Measurements from ENCODE around the gene FOXA3. TPM values are rescaled to one million over a fixed set of nuclear protein-coding genes. Genes with fewer than 3 reads are reported as not detected.

Gene FOXA3
- total RNA-seq, 1 experiment from 2014 or later: 5.8 TPM

DNA sequence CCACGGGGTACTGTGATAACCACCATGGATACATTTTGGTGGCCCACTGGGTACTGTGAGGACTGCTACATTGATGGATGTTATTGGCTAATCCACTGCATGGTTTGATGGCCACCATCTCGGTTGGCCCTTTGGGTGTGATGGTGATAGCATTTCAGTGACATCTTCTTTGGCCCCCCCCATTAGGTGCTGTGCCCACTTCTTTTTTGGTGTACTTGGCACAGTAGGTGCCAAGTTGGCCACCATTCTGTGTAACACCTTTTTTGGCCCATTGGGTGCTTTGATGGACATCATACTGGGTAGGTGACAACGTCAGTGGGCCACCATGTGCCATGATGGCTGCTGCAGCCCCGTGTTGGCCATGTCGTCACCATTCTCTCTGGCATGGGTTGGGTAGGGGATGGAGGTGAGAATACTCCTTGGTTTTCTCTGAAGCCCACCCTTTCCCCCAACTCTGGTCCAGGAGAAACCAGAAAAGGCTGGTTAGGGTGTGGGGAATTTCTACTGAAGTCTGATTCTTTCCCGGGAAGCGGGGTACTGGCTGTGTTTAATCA, 9.2 kb downstream of the FOXA3 start:
- Histone ChIP-seq H3K79me2 (ENCODE audit: insufficient read depth, low read length) (no peaks in the 10 kb centered on the region), H3K36me3 (ENCODE audit: control insufficient read depth in 1 of 2, insufficient read depth in 2 of 2, low read length in 2 of 2) (no peaks in the 10 kb centered on the region; a peak in 1 of 4 replicates), H3K4me2 (ENCODE audit: low read length) (no peak overlapping the region), H3K27ac (ENCODE audit: low read depth, low read length) (no peak overlapping the region), H3K4me1 (ENCODE audit: control insufficient read depth in 1 of 2, insufficient read depth in 2 of 2, low read length in 2 of 2) (peaks cover 4 to 17% of the 10 kb centered on the region in 2 experiments; a peak in 3 of 4 replicates), H3K27me3 (ENCODE audit: insufficient read depth, low read length) (no peaks in the 10 kb centered on the region), H4K20me1 (ENCODE audit: insufficient read depth) (no peaks in the 10 kb centered on the region), H3K4me3 (replicated peaks in 1 of 2; ENCODE audit: low read depth in 1 of 2, low read length in 2 of 2) (no peak overlapping the region), H3K9ac (ENCODE audit: low read length) (no peak overlapping the region), H2AFZ (ENCODE audit: low read depth, low read length, poor library complexity, severe bottlenecking) (no peak overlapping the region), H3K9me3 (ENCODE audit: control insufficient read depth in 1 of 2, insufficient read depth in 1 of 2, low read depth in 1 of 2, low read length in 2 of 2) (no peaks in the 10 kb centered on the region), H3K9me2 (ENCODE audit: insufficient read depth) (no peaks in the 10 kb centered on the region)
- DNase-seq (ENCODE audit: low read depth, low spot score) (no peak), ATAC-seq (no peak)
- POLR2A ChIA-PET: interaction anchor here (0.9 kb wide), 1 partner anchor 9 kb away, joined by 4 read pairs; the partner anchor contains the start of genes FOXA3 and SYMPK
- TF ChIP-seq, protein P1, sequence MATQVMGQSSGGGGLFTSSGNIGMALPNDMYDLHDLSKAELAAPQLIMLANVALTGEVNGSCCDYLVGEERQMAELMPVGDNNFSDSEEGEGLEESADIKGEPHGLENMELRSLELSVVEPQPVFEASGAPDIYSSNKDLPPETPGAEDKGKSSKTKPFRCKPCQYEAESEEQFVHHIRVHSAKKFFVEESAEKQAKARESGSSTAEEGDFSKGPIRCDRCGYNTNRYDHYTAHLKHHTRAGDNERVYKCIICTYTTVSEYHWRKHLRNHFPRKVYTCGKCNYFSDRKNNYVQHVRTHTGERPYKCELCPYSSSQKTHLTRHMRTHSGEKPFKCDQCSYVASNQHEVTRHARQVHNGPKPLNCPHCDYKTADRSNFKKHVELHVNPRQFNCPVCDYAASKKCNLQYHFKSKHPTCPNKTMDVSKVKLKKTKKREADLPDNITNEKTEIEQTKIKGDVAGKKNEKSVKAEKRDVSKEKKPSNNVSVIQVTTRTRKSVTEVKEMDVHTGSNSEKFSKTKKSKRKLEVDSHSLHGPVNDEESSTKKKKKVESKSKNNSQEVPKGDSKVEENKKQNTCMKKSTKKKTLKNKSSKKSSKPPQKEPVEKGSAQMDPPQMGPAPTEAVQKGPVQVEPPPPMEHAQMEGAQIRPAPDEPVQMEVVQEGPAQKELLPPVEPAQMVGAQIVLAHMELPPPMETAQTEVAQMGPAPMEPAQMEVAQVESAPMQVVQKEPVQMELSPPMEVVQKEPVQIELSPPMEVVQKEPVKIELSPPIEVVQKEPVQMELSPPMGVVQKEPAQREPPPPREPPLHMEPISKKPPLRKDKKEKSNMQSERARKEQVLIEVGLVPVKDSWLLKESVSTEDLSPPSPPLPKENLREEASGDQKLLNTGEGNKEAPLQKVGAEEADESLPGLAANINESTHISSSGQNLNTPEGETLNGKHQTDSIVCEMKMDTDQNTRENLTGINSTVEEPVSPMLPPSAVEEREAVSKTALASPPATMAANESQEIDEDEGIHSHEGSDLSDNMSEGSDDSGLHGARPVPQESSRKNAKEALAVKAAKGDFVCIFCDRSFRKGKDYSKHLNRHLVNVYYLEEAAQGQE (IDR thresholded peaks at IDR 0.05; ENCODE audit: low read depth): no peak
- TF ChIP-seq FOSL1 (IDR thresholded peaks at IDR 0.05; ENCODE audit: low read depth) (no peak), EGR1 (IDR thresholded peaks at IDR 0.05; ENCODE audit: low read depth) (no peak), POLR2A (IDR thresholded peaks at IDR 0.05; ENCODE audit: borderline replicate concordance, extremely low read depth, insufficient read depth, insufficient read length) (no peak), SIN3A (IDR thresholded peaks at IDR 0.05; ENCODE audit: low read depth) (no peak), ELF1 (IDR thresholded peaks at IDR 0.05; ENCODE audit: borderline replicate concordance, low read depth) (no peak)
- no TSS peak for BruUV-seq (replicated peaks)
- RAD21 ChIA-PET (ENCODE audit: low non-redundant PET in 1 of 2, low total read pairs in 2 of 2, uncharacterized antibody in 2 of 2, unreplicated experiment in 2 of 2): no interaction called here
- CTCF ChIA-PET: no interaction called here
- intact Hi-C loops (cut with micrococcal nuclease): no loop called here

DNA sequence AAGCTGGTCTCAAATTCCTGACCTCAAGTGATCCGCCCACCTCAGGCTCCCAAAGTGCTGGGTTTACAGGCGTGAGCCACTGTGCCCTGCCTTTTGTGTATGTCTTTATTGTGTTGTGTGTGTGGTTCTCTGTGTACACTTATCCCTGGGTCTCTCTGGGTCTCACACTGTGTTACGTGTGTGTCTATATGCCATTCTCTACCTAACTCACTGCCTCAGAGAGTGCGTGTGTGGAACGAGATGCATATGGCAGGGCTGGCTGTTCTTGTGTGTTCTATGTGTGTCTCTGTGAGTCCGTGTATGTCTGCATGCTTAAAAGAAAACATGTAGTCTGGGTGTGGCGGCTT, 10.5 kb downstream of the FOXA3 start:
- RAD21 ChIA-PET (ENCODE audit: low non-redundant PET in 1 of 2, low total read pairs in 2 of 2, uncharacterized antibody in 2 of 2, unreplicated experiment in 2 of 2): no interaction called here
- CTCF ChIA-PET: no interaction called here
- TF ChIP-seq ZBTB33 (IDR thresholded peaks at IDR 0.05; ENCODE audit: extremely low read depth, insufficient replicate concordance, low read length) (no peak), POLR2AphosphoS5 (IDR thresholded peaks at IDR 0.05; ENCODE audit: low read depth, low read length) (no peak)
- Histone ChIP-seq H3K36me3 (ENCODE audit: control insufficient read depth in 1 of 2, insufficient read depth in 2 of 2, low read length in 2 of 2) (no peaks in the 10 kb centered on the region; a peak in 1 of 4 replicates), H3K4me1 (ENCODE audit: control insufficient read depth in 1 of 2, insufficient read depth in 2 of 2, low read length in 2 of 2) (peaks cover 6 to 23% of the 10 kb centered on the region in 2 experiments; a peak in 3 of 4 replicates), H3K9me2 (ENCODE audit: insufficient read depth) (no peaks in the 10 kb centered on the region), H3K9ac (ENCODE audit: low read length) (no peak overlapping the region), H3K9me3 (ENCODE audit: control insufficient read depth in 1 of 2, insufficient read depth in 1 of 2, low read depth in 1 of 2, low read length in 2 of 2) (no peaks in the 10 kb centered on the region), H3K79me2 (ENCODE audit: insufficient read depth, low read length) (no peaks in the 10 kb centered on the region), H3K27ac (ENCODE audit: low read depth, low read length) (no peak overlapping the region), H3K27me3 (ENCODE audit: insufficient read depth, low read length) (no peaks in the 10 kb centered on the region), H3K4me3 (replicated peaks in 1 of 2; ENCODE audit: low read depth in 1 of 2, low read length in 2 of 2) (no peak overlapping the region), H4K20me1 (ENCODE audit: insufficient read depth) (no peaks in the 10 kb centered on the region), H3K4me2 (ENCODE audit: low read length) (no peak overlapping the region), H2AFZ (ENCODE audit: low read depth, low read length, poor library complexity, severe bottlenecking) (no peak overlapping the region)
- POLR2A ChIA-PET: interaction anchor here (0.8 kb wide), 1 partner anchor 11 kb away, joined by 3 read pairs; the partner anchor contains the start of gene SYMPK
- intact Hi-C loops (cut with micrococcal nuclease): no loop called here
- no TSS peak for BruUV-seq (replicated peaks)
- DNase-seq (ENCODE audit: low read depth, low spot score) (no peak), ATAC-seq (no peak)
